Mesenchymal stem cell (in vitro differentiated cells and primary cell): Measurements from ENCODE around the gene MIA.

ENCODE experiments used
- DNase-seq: peaks from one replicate; pipeline ENCODE4 v3.0.0-alpha.2; 2013
- H2AFZ ChIP-seq: one replicate; pipeline ENCODE4 v1.6.1; 2013; ENCODE audit warnings: low read depth, mild to moderate bottlenecking, control low read depth, inconsistent platforms, low read length, moderate library complexity
- H2AK5ac ChIP-seq: 2 replicates; pipeline ENCODE4 v1.6.1; 2013; ENCODE audit warnings: low read length, moderate library complexity, mild to moderate bottlenecking, inconsistent platforms; ENCODE audit not compliant: severe bottlenecking
- H2BK120ac ChIP-seq: one replicate; pipeline ENCODE4 v1.6.1; 2013; ENCODE audit warnings: low read depth, mild to moderate bottlenecking, inconsistent platforms, low read length, moderate library complexity
- H2BK12ac ChIP-seq, 2 experiments: one replicate each; pipeline ENCODE4 v1.6.1; 2013; ENCODE audit warnings: inconsistent platforms in 2 of 2, low read length in 2 of 2, mild to moderate bottlenecking in 2 of 2, moderate library complexity in 2 of 2, control low read depth in 1 of 2
- H2BK15ac ChIP-seq: one replicate; pipeline ENCODE4 v1.6.1; 2013; ENCODE audit warnings: mild to moderate bottlenecking, low read depth, inconsistent platforms; ENCODE audit not compliant: poor library complexity, severe bottlenecking
- H2BK5ac ChIP-seq: 2 replicates; pipeline ENCODE4 v1.6.1; 2013; ENCODE audit warnings: low read depth, mild to moderate bottlenecking, low read length, control low read depth, inconsistent platforms; ENCODE audit not compliant: poor library complexity, severe bottlenecking
- H3K14ac ChIP-seq, 2 experiments: one replicate each; pipeline ENCODE4 v1.6.1; 2013; ENCODE audit warnings: inconsistent platforms in 2 of 2, low read length in 2 of 2, control low read depth in 1 of 2, mild to moderate bottlenecking in 1 of 2, moderate library complexity in 1 of 2
- H3K18ac ChIP-seq, 2 experiments: one replicate each; pipeline ENCODE4 v1.6.1; 2013; ENCODE audit warnings: inconsistent platforms in 2 of 2, low read length in 2 of 2, control low read depth in 1 of 2, low read depth in 1 of 2, mild to moderate bottlenecking in 1 of 2
- H3K23ac ChIP-seq, 2 experiments: one replicate each; pipeline ENCODE4 v1.6.1; 2013; ENCODE audit warnings: inconsistent platforms in 2 of 2, low read length in 2 of 2, mild to moderate bottlenecking in 2 of 2, moderate library complexity in 2 of 2, control low read depth in 1 of 2
- H3K27ac ChIP-seq: 2 replicates; pipeline ENCODE4 v1.5.1; 2013; ENCODE audit warnings: mild to moderate bottlenecking, moderate library complexity, low read length, control low read depth, inconsistent platforms; ENCODE audit not compliant: poor library complexity, severe bottlenecking
- H3K27me3 ChIP-seq, 2 experiments: 2 replicates each; pipeline versions ENCODE4 v1.6.1 to v1.7.0; 2013; ENCODE audit warnings: low read length in 2 of 2, mild to moderate bottlenecking in 2 of 2, moderate library complexity in 2 of 2, control low read depth in 1 of 2, inconsistent platforms in 1 of 2; ENCODE audit not compliant: control insufficient read depth in 1 of 2, insufficient read depth in 1 of 2
- H3K36me3 ChIP-seq, 2 experiments: 2 replicates each; pipeline versions ENCODE4 v1.6.1 to v1.7.0; 2013; ENCODE audit warnings: low read length in 2 of 2, control low read depth in 1 of 2, inconsistent platforms in 1 of 2, low read depth in 1 of 2, mild to moderate bottlenecking in 1 of 2; ENCODE audit not compliant: insufficient read depth in 2 of 2, control insufficient read depth in 1 of 2
- H3K4ac ChIP-seq, 2 experiments: one replicate each; pipeline ENCODE4 v1.6.1; 2013; ENCODE audit warnings: inconsistent platforms in 2 of 2, low read length in 2 of 2, mild to moderate bottlenecking in 2 of 2, moderate library complexity in 2 of 2, control low read depth in 1 of 2, low read depth in 1 of 2
- H3K4me1 ChIP-seq: 2 replicates; pipeline ENCODE4 v1.6.1; 2013; ENCODE audit warnings: low read depth, low read length, control low read depth; ENCODE audit not compliant: control insufficient read depth, insufficient read depth
- H3K4me2 ChIP-seq: 2 replicates; pipeline ENCODE4 v1.6.1; 2013; ENCODE audit warnings: low read length, mild to moderate bottlenecking, inconsistent platforms; ENCODE audit not compliant: poor library complexity, severe bottlenecking
- H3K4me3 ChIP-seq, 2 experiments: 2 replicates each; pipeline versions ENCODE4 v1.5.1 to v1.7.0; 2013; ENCODE audit warnings: low read length in 2 of 2, mild to moderate bottlenecking in 2 of 2, control low read depth in 1 of 2, low read depth in 1 of 2; ENCODE audit not compliant: insufficient read depth in 1 of 2
- H3K79me1 ChIP-seq: replicated peaks from 2 replicates; pipeline ENCODE4 v1.6.1; 2013; ENCODE audit warnings: mild to moderate bottlenecking, control low read depth, low read length, inconsistent platforms; ENCODE audit not compliant: poor library complexity, severe bottlenecking
- H3K9ac ChIP-seq: 2 replicates; pipeline ENCODE4 v1.7.0; 2013; ENCODE audit warnings: mild to moderate bottlenecking, low read length, moderate library complexity
- H3K9me3 ChIP-seq: 2 replicates; pipeline ENCODE4 v1.7.0; 2013; ENCODE audit warnings: mild to moderate bottlenecking, low read length; ENCODE audit not compliant: control insufficient read depth
- H4K8ac ChIP-seq: one replicate; pipeline ENCODE4 v1.6.1; 2013; ENCODE audit warnings: inconsistent platforms, mild to moderate bottlenecking, low read length, moderate library complexity
- H4K91ac ChIP-seq: one replicate; pipeline ENCODE4 v1.6.1; 2013; ENCODE audit warnings: mild to moderate bottlenecking, low read length, inconsistent platforms
- WGBS: methylation state at CpG from one replicate; pipeline ENCODE4 v1.1.7; 2013; ENCODE audit warnings: mixed read lengths; 5-methylcytosine and 5-hydroxymethylcytosine counted together

Gene MIA

GRCh38 chr19:40803170-40803856 lies 28.0 kb downstream of the MIA start:
- Histone ChIP-seq H3K9ac (peak overlapping the region; percentile 56), H2BK5ac (no peak overlapping the region), H2BK15ac (no peak overlapping the region), H2AFZ (no peak overlapping the region), H3K4me1 (peaks cover 56% of the 10 kb centered on the region), H2BK12ac (no peak overlapping the region), H3K79me1 (peaks cover 5% of the 10 kb centered on the region), H2AK5ac (no peak overlapping the region), H4K91ac (no peak overlapping the region), H3K27ac (no peak overlapping the region), H3K23ac (no peak overlapping the region), H3K18ac (no peak overlapping the region), H3K4ac (no peak overlapping the region), H2BK120ac (no peak overlapping the region), H3K27me3 (no peaks in the 10 kb centered on the region), H3K4me3 (peak overlapping the region in 1 of 2 experiments; percentile 83), H4K8ac (no peak overlapping the region), H3K9me3 (no peaks in the 10 kb centered on the region), H3K4me2 (no peak overlapping the region), H3K36me3 (peaks cover 66 to 72% of the 10 kb centered on the region in 2 experiments), H3K14ac (peak overlapping the region in 1 of 2 experiments; percentile 14)
- WGBS: 85% methylated on average over 9 of the region's 9 CpGs
- no peak for DNase-seq

GRCh38 chr19:40803857-40804782 lies 28.8 kb downstream of the MIA start:
- no peak overlapping the region for H4K8ac ChIP-seq
- peak overlapping the region; percentile 12 for H3K9ac ChIP-seq
- H2AK5ac ChIP-seq: peak overlapping the region; percentile 26
- no peak overlapping the region for H3K4me2 ChIP-seq
- peaks cover 59% of the 10 kb centered on the region for H3K4me1 ChIP-seq
- no peak for DNase-seq
- H3K27me3 ChIP-seq: no peaks in the 10 kb centered on the region
- H2BK12ac ChIP-seq: no peak overlapping the region
- no peak overlapping the region for H2AFZ ChIP-seq
- H3K79me1 ChIP-seq: peaks cover 8% of the 10 kb centered on the region
- no peak overlapping the region for H2BK15ac ChIP-seq
- H2BK5ac ChIP-seq: no peak overlapping the region
- H2BK120ac ChIP-seq: no peak overlapping the region
- H3K23ac ChIP-seq: peak overlapping the region in 1 of 2 experiments; percentile 84
- H3K36me3 ChIP-seq: peaks cover 74 to 80% of the 10 kb centered on the region in 2 experiments
- no peak overlapping the region for H3K4me3 ChIP-seq
- H3K4ac ChIP-seq: no peak overlapping the region
- peak overlapping the region in 1 of 2 experiments; percentile 20 for H3K14ac ChIP-seq
- H4K91ac ChIP-seq: no peak overlapping the region
- H3K9me3 ChIP-seq: no peaks in the 10 kb centered on the region
- H3K18ac ChIP-seq: peak overlapping the region in 1 of 2 experiments; percentile 6
- H3K27ac ChIP-seq: no peak overlapping the region
- 93% methylated on average over 6 of the region's 6 CpGs for WGBS

GRCh38 chr19:40804783-40805242 lies 29.5 kb downstream of the MIA start:
- Histone ChIP-seq H2BK12ac (no peak overlapping the region), H2BK5ac (no peak overlapping the region), H3K23ac (no peak overlapping the region), H3K4me1 (peaks cover 59% of the 10 kb centered on the region), H2BK15ac (no peak overlapping the region), H3K79me1 (peaks cover 14% of the 10 kb centered on the region), H3K4me3 (no peak overlapping the region), H2AK5ac (no peak overlapping the region), H3K9me3 (no peaks in the 10 kb centered on the region), H3K14ac (no peak overlapping the region), H4K91ac (no peak overlapping the region), H3K27ac (no peak overlapping the region), H4K8ac (no peak overlapping the region), H2BK120ac (no peak overlapping the region), H3K27me3 (no peaks in the 10 kb centered on the region), H2AFZ (no peak overlapping the region), H3K36me3 (peaks cover 81 to 87% of the 10 kb centered on the region in 2 experiments), H3K18ac (no peak overlapping the region), H3K9ac (no peak overlapping the region), H3K4ac (no peak overlapping the region), H3K4me2 (no peak overlapping the region)
- no peak for DNase-seq
- WGBS: 92% methylated on average over 7 of the region's 7 CpGs
